ENCODE data around the gene EYA2. TPM values are rescaled to one million over a fixed set of nuclear protein-coding genes. Genes with fewer than 3 reads are reported as not detected.

EYA2 gene
- total RNA-seq, 4 donors from 2014 or later = 9.9 to 20.1 (median 13.8) TPM

DNA sequence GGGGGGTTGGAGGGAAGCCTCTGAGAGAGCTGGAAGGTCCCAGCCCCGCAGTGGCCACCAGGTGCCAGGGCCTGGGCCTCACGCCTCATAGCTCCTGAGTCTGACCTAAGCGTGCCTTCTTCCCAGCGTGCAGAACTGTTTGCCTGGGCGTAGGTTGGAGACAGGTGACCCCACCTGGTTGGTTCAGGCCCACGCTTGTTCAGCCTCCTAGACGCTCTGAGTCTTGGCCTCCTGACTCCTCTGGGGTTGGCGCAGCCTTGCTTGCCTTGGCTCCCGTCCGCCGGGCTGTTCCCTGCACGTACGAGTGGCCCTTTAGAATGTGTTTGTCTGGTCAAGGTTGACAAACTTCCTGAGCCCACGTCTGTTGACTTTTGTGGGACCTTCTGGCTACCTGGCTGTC, 70.8 kb downstream of the EYA2 start:
- WGBS, 2 donors = 34 to 65% methylated on average over 8 to 14 of the region's 14 CpGs
- intact Hi-C loops (cut with DNase I) = no loop called here
- H3K4me3 ChIP-seq (replicated peaks in 1 of 3) = no peak overlapping the region
- H3K27ac ChIP-seq = peak overlapping the region; percentile 91 to 98 (median 96)
- no peaks in the 10 kb centered on the region for H3K36me3 ChIP-seq
- peaks cover 48 to 59% of the 10 kb centered on the region in 2 donors for H3K4me1 ChIP-seq
- H3K9me3 ChIP-seq = no peaks in the 10 kb centered on the region
- DNase-seq = peak; percentile 97
- H3K27me3 ChIP-seq = no peaks in the 10 kb centered on the region
- TF ChIP-seq, protein P1, sequence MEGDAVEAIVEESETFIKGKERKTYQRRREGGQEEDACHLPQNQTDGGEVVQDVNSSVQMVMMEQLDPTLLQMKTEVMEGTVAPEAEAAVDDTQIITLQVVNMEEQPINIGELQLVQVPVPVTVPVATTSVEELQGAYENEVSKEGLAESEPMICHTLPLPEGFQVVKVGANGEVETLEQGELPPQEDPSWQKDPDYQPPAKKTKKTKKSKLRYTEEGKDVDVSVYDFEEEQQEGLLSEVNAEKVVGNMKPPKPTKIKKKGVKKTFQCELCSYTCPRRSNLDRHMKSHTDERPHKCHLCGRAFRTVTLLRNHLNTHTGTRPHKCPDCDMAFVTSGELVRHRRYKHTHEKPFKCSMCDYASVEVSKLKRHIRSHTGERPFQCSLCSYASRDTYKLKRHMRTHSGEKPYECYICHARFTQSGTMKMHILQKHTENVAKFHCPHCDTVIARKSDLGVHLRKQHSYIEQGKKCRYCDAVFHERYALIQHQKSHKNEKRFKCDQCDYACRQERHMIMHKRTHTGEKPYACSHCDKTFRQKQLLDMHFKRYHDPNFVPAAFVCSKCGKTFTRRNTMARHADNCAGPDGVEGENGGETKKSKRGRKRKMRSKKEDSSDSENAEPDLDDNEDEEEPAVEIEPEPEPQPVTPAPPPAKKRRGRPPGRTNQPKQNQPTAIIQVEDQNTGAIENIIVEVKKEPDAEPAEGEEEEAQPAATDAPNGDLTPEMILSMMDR (IDR thresholded peaks at IDR 0.05) = peak in 4 of 6 experiments; percentile 7 to 46 (median 34)
- peak in 1 of 2 donors; percentile 56 for TF ChIP-seq POLR2A (IDR thresholded peaks at IDR 0.05)

DNA sequence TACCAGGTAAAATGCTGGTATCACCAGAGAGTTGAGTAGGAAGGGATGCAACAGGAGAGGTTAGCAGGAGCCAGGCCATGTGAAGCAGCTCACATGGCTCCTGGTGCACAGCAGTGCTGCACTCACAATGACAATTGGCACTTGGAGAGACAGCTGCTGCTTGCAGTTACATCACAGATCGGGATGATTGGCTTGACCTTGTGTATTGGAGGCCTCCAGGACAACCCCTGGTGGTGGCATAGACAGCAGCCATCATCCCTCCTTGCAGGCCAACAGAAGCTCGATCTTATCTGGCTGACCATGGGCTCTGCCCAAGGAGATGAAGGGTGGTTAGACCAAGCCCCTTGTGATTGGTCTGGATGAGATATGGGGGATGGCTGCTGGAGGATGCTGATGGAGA, 73.0 kb downstream of the EYA2 start:
- H3K9me3 ChIP-seq = no peaks in the 10 kb centered on the region
- no peak overlapping the region for H3K4me3 ChIP-seq (replicated peaks in 1 of 3)
- H3K4me1 ChIP-seq = peaks cover 40 to 51% of the 10 kb centered on the region in 2 donors
- 93 to 100% methylated on average over 1 to 2 of the region's 2 CpGs for WGBS, 2 donors
- intact Hi-C loops (cut with DNase I) = no loop called here
- H3K27me3 ChIP-seq = no peaks in the 10 kb centered on the region
- DNase-seq = no peak
- TF ChIP-seq POLR2A (IDR thresholded peaks at IDR 0.05) = no peak
- TF ChIP-seq, protein P1 (IDR thresholded peaks at IDR 0.05) = no peak
- H3K36me3 ChIP-seq = no peaks in the 10 kb centered on the region
- H3K27ac ChIP-seq = peak overlapping the region; percentile 82 to 90 (median 84)

DNA sequence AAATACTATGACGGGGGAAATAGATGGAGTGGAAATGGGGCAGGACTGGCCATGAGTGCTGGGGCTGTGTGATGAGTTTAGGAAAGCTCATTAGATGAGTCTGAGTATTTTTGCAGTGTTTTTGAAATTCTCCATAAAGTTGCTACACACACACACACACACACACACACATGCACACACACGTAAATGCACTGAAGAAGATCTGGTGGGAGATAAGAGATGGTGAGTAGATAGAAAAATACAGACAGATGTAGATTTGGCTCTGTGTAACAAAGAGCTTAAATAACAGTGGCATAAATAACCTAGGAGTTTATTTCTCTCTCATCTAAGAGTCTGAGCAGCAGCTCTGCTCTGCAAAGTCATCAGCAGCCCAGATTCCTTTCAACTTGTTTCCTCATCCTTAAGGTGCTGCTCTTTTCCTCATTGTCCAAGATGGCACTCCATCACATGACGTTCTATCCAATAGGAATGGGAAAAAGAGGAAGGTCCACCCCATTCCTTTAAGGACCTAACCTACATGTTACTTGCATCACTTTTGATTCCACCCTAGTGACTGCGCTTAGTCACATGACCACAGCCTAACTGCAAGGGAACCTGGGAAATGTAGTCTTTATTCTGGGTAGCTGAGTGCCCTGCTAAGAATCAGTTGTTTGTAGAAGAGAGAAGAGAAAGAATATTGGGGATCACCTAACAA, 76.4 kb downstream of the EYA2 start:
- no peak overlapping the region for H3K27ac ChIP-seq
- no peaks in the 10 kb centered on the region for H3K27me3 ChIP-seq
- TF ChIP-seq POLR2A (IDR thresholded peaks at IDR 0.05) = no peak
- TF ChIP-seq, protein P1 (IDR thresholded peaks at IDR 0.05) = no peak
- H3K9me3 ChIP-seq = no peaks in the 10 kb centered on the region
- 44 to 45% methylated on average over 4 of the region's 4 CpGs for WGBS, 2 donors
- intact Hi-C loops (cut with DNase I) = no loop called here
- peaks cover 16 to 21% of the 10 kb centered on the region in 2 donors for H3K4me1 ChIP-seq
- H3K4me3 ChIP-seq (replicated peaks in 1 of 3) = no peak overlapping the region
- H3K36me3 ChIP-seq = no peaks in the 10 kb centered on the region
- DNase-seq = no peak

DNA sequence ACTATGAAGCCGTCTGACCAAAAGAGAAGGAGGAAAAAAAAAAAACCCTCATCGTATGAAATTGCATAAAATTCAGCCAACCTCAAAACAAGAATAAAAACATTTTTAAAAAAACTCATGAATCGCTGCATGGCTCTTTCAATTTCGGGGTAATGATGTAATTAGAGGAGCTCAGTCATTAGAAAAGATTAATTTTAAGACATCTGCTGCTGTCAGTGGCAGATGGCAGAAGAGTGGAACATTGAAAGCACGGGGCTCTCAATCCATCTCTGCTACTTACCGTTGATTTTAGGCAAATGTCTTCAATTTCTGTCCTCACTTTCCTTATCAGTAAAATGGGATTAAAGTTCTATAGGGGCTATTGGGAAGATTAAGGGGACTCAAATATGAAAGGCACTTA, 79.1 kb downstream of the EYA2 start:
- peaks cover 14 to 18% of the 10 kb centered on the region in 2 donors for H3K4me1 ChIP-seq
- 75% methylated on average over 6 of the region's 6 CpGs for WGBS, 2 donors
- DNase-seq = no peak
- H3K27ac ChIP-seq = no peak overlapping the region
- TF ChIP-seq POLR2A (IDR thresholded peaks at IDR 0.05) = no peak
- TF ChIP-seq, protein P1 (IDR thresholded peaks at IDR 0.05) = no peak
- H3K27me3 ChIP-seq = no peaks in the 10 kb centered on the region
- no peaks in the 10 kb centered on the region for H3K9me3 ChIP-seq
- intact Hi-C loops (cut with DNase I) = no loop called here
- no peaks in the 10 kb centered on the region for H3K36me3 ChIP-seq
- H3K4me3 ChIP-seq (replicated peaks in 1 of 3) = no peak overlapping the region

DNA sequence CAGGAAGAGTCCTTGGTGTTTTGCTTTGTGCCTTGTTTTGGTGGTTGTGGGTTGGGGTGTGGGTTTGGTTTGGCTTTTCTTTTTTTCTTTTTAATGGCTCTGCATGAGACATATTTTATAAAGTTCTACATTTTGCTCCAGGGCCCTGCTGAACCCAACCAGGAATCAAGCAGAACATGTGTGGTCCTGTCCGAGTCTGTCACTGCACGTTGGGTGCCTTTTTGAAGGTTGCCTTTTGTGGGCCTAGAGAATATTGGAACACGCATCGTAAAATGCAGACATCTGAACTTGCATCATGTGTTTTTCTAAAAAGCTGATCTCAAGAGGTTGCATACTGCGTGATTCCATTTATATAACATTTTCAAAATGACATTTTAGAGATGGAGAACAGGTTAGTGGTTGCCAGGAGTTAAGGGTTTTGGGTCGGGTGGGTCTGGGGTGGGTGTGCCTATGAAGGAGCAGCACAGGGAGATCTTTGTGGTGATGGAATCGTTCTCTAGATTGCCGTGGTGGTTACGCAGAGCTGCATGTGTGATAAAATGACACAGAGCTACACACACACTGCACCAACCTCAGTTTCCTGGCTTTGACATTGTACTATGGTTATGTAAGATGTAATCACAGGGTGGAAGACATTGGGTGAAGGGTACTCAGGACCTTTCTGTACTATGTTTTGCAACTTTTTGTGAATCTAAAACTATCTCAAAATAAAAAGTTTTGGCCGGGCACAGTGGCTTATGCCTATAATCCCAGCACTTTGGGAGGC, 80.2 kb downstream of the EYA2 start:
- Histone ChIP-seq H3K9me3 (no peaks in the 10 kb centered on the region), H3K27me3 (no peaks in the 10 kb centered on the region), H3K4me3 (replicated peaks in 1 of 3) (no peak overlapping the region), H3K36me3 (no peaks in the 10 kb centered on the region), H3K27ac (no peak overlapping the region), H3K4me1 (peaks cover 14 to 26% of the 10 kb centered on the region in 2 donors)
- 91 to 92% methylated on average over 10 of the region's 10 CpGs for WGBS, 2 donors
- DNase-seq = no peak
- TF ChIP-seq, protein P1 (IDR thresholded peaks at IDR 0.05) = no peak
- TF ChIP-seq POLR2A (IDR thresholded peaks at IDR 0.05) = no peak
- intact Hi-C loops (cut with DNase I) = no loop called here
